Gastroesophageal sphincter (tissue), 4 donors: Measurements from ENCODE around the gene KCNE5. TPM values are rescaled to one million over a fixed set of nuclear protein-coding genes. Genes with fewer than 3 reads are reported as not detected.
"Not testable (repeated sequence)": the region's sequence is repeated elsewhere in the genome, so short reads cannot be mapped to it uniquely, and the experiment has no call there.

Experiments
- ATAC-seq: fragments of 150-250 bp; one replicate; pipeline ENCODE4 v1.9.1; 2016; ENCODE audit warnings: mild to moderate bottlenecking, moderate library complexity
- H3K27ac ChIP-seq, 4 donors: fragments of 200-600 bp; sonication (generic) in 3 of 4; 1 replicate in 3 of 4; 2 replicates in 1 of 4; pipeline ENCODE4 v1.5.1; 2016 to 2019
- H3K27me3 ChIP-seq: fragments of 200-600 bp; sonication (generic); one replicate; pipeline ENCODE4 v1.5.1; 2019
- H3K36me3 ChIP-seq, 2 donors: fragments of 200-600 bp; sonication (generic); one replicate each; pipeline ENCODE4 v1.5.1; 2019; ENCODE audit warnings: control low read depth in 1 of 2
- H3K4me1 ChIP-seq, 3 donors: fragments of 200-600 bp; sonication (generic); 1 replicate in 2 of 3; 2 replicates in 1 of 3; pipeline ENCODE4 v1.5.1; 2016 to 2019; ENCODE audit warnings: control low read depth in 2 of 3
- H3K4me3 ChIP-seq, 2 donors: fragments of 200-600 bp; sonication (generic); one replicate each; pipeline ENCODE4 v1.5.1; 2019; ENCODE audit warnings: mild to moderate bottlenecking in 1 of 2, moderate library complexity in 1 of 2
- H3K9me3 ChIP-seq, 3 donors: fragments of 200-600 bp; sonication (generic); one replicate each; pipeline ENCODE4 v1.5.1; 2017 to 2019; ENCODE audit warnings: control low read depth in 2 of 3
- EP300 ChIP-seq: sonication (generic); formaldehyde crosslinking; IDR thresholded peaks from one replicate; pipeline ENCODE4 v1.6.1; 2017; ENCODE audit warnings: antibody characterized with exemption, mild to moderate bottlenecking
- POLR2A ChIP-seq, 2 donors: fragments of 450-650 bp; IDR thresholded peaks; one replicate each; pipeline ENCODE4 v1.6.1; 2017; ENCODE audit warnings: antibody characterized with exemption in 2 of 2, mild to moderate bottlenecking in 2 of 2, moderate library complexity in 1 of 2
- POLR2AphosphoS5 ChIP-seq: sonication (generic); formaldehyde crosslinking; IDR thresholded peaks from one replicate; pipeline ENCODE4 v1.6.1; 2017; ENCODE audit warnings: antibody characterized with exemption
- WGBS, 2 donors: methylation state at CpG; one replicate each; pipeline ENCODE4 v1.1.5; 2018; ENCODE audit warnings: low coverage in 1 of 2; 5-methylcytosine and 5-hydroxymethylcytosine counted together
- small RNA-seq, 4 donors: library from RNA; depleted of rRNA; stranded (forward); fragments of <200 nt; gene quantifications; one replicate each; pipeline ENCODE3, GENCODE V24; 2016
- total RNA-seq, 4 donors: library from RNA; depleted of rRNA; stranded (reverse); fragments of >200 nt; gene quantifications; one replicate each; pipeline ENCODE4 v1.1.0, GENCODE V29; 2016
- TF ChIP-seq, protein P1 (sequence below), 4 experiments: fragments of 200-600 bp in 2 of 4; fragments of 450-650 bp in 2 of 4; sonication (generic) in 1 of 4; IDR thresholded peaks; one replicate each; pipeline ENCODE4 v1.5.1; 2017 to 2019; ENCODE audit warnings: antibody characterized with exemption in 4 of 4, mild to moderate bottlenecking in 2 of 4, moderate library complexity in 2 of 4

Gene KCNE5
- total RNA-seq, 4 donors from 2014 or later, result 0.35 to 0.42 TPM; not detected in 2

GRCh38 chrX:109585488-109585887, 39.5 kb downstream of the KCNE5 start:
- no peaks in the 10 kb centered on the region for H3K27me3 ChIP-seq
- WGBS, 2 donors, result no CpG with 5 or more reads among the region's 7 CpGs
- H3K27ac ChIP-seq, result no peak overlapping the region
- no peak for ATAC-seq
- H3K4me1 ChIP-seq, result no peaks in the 10 kb centered on the region
- no peak overlapping the region for H3K4me3 ChIP-seq
- no peaks in the 10 kb centered on the region for H3K36me3 ChIP-seq
- H3K9me3 ChIP-seq, result no peaks in the 10 kb centered on the region
- TF ChIP-seq, protein P1, sequence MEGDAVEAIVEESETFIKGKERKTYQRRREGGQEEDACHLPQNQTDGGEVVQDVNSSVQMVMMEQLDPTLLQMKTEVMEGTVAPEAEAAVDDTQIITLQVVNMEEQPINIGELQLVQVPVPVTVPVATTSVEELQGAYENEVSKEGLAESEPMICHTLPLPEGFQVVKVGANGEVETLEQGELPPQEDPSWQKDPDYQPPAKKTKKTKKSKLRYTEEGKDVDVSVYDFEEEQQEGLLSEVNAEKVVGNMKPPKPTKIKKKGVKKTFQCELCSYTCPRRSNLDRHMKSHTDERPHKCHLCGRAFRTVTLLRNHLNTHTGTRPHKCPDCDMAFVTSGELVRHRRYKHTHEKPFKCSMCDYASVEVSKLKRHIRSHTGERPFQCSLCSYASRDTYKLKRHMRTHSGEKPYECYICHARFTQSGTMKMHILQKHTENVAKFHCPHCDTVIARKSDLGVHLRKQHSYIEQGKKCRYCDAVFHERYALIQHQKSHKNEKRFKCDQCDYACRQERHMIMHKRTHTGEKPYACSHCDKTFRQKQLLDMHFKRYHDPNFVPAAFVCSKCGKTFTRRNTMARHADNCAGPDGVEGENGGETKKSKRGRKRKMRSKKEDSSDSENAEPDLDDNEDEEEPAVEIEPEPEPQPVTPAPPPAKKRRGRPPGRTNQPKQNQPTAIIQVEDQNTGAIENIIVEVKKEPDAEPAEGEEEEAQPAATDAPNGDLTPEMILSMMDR (IDR thresholded peaks at IDR 0.05), result no peak
- TF ChIP-seq EP300 (no peak), POLR2A (IDR thresholded peaks at IDR 0.05) (no peak), POLR2AphosphoS5 (no peak)

- 67% methylated on average over 1 of the region's 1 CpG; no CpG with 5 or more reads in 1 of the 2 donors for WGBS, 2 donors
- no peak for TF ChIP-seq POLR2AphosphoS5
- TF ChIP-seq EP300, result no peak
- TF ChIP-seq POLR2A (IDR thresholded peaks at IDR 0.05), result no peak
- TF ChIP-seq, protein P1 (IDR thresholded peaks at IDR 0.05), result no peak
- H3K27me3 ChIP-seq, result no peaks in the 10 kb centered on the region
- H3K4me1 ChIP-seq, result no peaks in the 10 kb centered on the region
- H3K4me3 ChIP-seq, result no peak overlapping the region
- no peaks in the 10 kb centered on the region for H3K9me3 ChIP-seq
- no peaks in the 10 kb centered on the region for H3K36me3 ChIP-seq
- no peak overlapping the region for H3K27ac ChIP-seq
- no peak for ATAC-seq
Measured at GRCh38 chrX:109578916-109579315, 46.1 kb downstream of the KCNE5 start.

GRCh38 chrX:109577055-109577454, 47.9 kb downstream of the KCNE5 start:
- no peak for TF ChIP-seq EP300
- no peak for TF ChIP-seq POLR2AphosphoS5
- TF ChIP-seq POLR2A (IDR thresholded peaks at IDR 0.05), result no peak
- TF ChIP-seq, protein P1 (IDR thresholded peaks at IDR 0.05), result no peak
- Histone ChIP-seq H3K36me3 (no peaks in the 10 kb centered on the region), H3K27ac (no peak overlapping the region), H3K4me1 (no peaks in the 10 kb centered on the region), H3K9me3 (no peaks in the 10 kb centered on the region), H3K4me3 (no peak overlapping the region), H3K27me3 (no peaks in the 10 kb centered on the region)
- 51 to 90% methylated on average over 2 of the region's 2 CpGs for WGBS, 2 donors
- ATAC-seq, result no peak

DNA sequence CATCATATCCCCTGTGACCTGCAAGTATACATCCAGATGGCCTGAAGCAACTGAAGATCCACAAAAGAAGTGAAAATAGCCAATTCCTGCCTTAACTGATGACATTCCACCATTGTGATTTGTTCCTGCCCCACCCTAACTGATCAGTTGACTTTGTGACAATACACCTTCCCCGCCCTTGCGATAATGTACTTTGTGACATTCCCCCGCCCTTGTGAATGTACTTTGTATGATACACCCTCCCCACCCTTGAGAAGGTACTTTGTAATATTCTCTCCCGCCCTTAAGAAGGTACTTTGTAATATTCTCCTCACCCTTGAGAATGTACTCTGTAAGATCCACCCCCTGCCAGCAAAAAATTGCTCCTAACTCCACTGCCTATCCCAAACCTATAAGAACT, 48.9 kb downstream of the KCNE5 start:
- H3K4me3 ChIP-seq, H3K36me3 ChIP-seq, H3K4me1 ChIP-seq, H3K27ac ChIP-seq, H3K27me3 ChIP-seq, ATAC-seq, H3K9me3 ChIP-seq: not testable (repeated sequence)
- 70% methylated on average over 4 of the region's 4 CpGs for WGBS, 2 donors

Small RNAs within 50 kb of the gene (small RNA-seq; reads per million reads assigned to genes)
- 0 reads per million in 4 donors for gene AL118496.2

Other genes with a start within 250 kb of the KCNE5 start
- not detected for gene GUCY2F, start 143.1 kb downstream of the KCNE5 start, total RNA-seq
- gene NXT2, start 88.3 kb downstream of the KCNE5 start, total RNA-seq, result 1 to 10 TPM; 3.8 to 7.1 (median 5.7) TPM
- gene ACSL4, start 108.1 kb upstream of the KCNE5 start, total RNA-seq, result 10 to 100 TPM; 43.0 to 96.5 (median 53.1) TPM